Astrocyte of the spinal cord (primary cell): ENCODE results near the gene LRCH1.

Experiments
- DNase-seq: peaks from one replicate; pipeline ENCODE4 v3.0.0; 2011; ENCODE audit warnings: low read depth, low spot score
- H3K4me3 ChIP-seq: 2 replicates; pipeline ENCODE4 v1.5.1; 2011; ENCODE audit warnings: low read depth, mild to moderate bottlenecking, low read length, moderate library complexity
- CTCF ChIP-seq: IDR thresholded peaks from 2 replicates; pipeline ENCODE4 v1.5.1; 2012; ENCODE audit warnings: low read depth, mild to moderate bottlenecking, low read length, inconsistent platforms
- in situ Hi-C: cut with HindIII; loops from 2 replicates; pipeline ENCODE4 v1.10.0; 2017; ENCODE audit warnings: low sequenced_read_pairs

Gene LRCH1

GRCh38 chr13:46519182-46519581, 33.8 kb upstream of the LRCH1 start:
- in situ Hi-C loops: no loop called here
- no peak for TF ChIP-seq CTCF

DNA sequence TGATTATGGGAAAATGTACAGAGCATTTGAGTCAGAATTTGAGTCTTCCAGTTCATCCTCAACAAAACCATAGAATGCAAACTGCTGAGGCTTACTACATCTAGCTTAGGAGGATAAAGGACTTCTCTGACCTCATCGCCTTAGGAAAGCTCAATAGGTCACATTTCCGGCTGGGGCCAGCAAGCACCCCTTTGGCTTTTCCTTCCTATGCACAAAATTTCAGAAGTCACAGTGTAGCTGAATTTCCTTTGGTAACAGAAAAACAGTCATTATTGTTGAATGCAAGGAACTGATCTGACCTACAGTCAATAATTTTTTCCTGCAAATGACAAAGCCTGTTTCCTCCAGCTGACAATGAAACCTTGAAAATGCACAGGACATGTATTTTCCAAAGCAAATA, 32.8 kb upstream of the LRCH1 start:
- H3K4me3 ChIP-seq: no peak overlapping the region
- no peak for DNase-seq
- in situ Hi-C loops: no loop called here
- TF ChIP-seq CTCF: no peak

More at GRCh38 chr13:46519182-46519581, 33.8 kb upstream of the LRCH1 start:
- no peak for DNase-seq
- no peak overlapping the region for H3K4me3 ChIP-seq

DNA sequence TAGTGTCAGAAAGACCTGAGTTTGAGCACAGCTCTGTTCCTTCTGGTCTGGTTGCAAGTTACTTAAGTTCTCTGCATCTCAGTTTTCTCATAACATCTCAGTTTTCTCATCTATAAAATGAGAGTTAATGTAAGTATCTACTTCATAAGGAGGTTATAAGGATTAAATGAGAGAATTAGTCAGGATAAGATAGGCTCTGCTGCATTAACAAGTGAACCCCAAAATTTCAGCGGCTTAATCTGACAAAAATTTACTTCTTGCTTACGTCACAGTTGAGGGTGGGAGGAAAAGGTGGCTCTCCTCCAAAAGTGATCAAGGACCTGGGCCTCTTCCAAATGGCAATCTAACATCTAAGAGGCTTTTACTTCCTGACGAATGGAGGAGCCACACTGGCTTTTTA, 31.5 kb upstream of the LRCH1 start:
- no peak for TF ChIP-seq CTCF
- in situ Hi-C loops: no loop called here
- no peak for DNase-seq
- H3K4me3 ChIP-seq: no peak overlapping the region

GRCh38 chr13:46521921-46522747, 30.8 kb upstream of the LRCH1 start:
- TF ChIP-seq CTCF: no peak
- DNase-seq: no peak
- in situ Hi-C loops: no loop called here

DNA sequence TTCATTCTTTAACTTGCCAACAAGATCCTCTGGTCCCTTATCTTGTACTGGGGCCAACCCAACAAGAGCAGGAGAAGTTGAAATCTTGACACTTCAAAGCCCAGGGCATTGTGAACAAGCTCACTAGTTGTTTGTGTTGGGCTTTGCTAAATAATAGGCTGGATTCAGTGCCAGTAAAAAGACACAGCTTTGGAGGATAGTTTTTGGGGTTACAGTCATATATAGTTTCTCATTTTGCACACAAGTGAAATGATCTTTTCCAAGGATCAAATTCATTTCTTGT, 30.3 kb upstream of the LRCH1 start:
- no peak for DNase-seq
- in situ Hi-C loops: no loop called here
- no peak overlapping the region for H3K4me3 ChIP-seq
- no peak for TF ChIP-seq CTCF

More at GRCh38 chr13:46521921-46522747, 30.8 kb upstream of the LRCH1 start:
- H3K4me3 ChIP-seq: no peak overlapping the region

DNA sequence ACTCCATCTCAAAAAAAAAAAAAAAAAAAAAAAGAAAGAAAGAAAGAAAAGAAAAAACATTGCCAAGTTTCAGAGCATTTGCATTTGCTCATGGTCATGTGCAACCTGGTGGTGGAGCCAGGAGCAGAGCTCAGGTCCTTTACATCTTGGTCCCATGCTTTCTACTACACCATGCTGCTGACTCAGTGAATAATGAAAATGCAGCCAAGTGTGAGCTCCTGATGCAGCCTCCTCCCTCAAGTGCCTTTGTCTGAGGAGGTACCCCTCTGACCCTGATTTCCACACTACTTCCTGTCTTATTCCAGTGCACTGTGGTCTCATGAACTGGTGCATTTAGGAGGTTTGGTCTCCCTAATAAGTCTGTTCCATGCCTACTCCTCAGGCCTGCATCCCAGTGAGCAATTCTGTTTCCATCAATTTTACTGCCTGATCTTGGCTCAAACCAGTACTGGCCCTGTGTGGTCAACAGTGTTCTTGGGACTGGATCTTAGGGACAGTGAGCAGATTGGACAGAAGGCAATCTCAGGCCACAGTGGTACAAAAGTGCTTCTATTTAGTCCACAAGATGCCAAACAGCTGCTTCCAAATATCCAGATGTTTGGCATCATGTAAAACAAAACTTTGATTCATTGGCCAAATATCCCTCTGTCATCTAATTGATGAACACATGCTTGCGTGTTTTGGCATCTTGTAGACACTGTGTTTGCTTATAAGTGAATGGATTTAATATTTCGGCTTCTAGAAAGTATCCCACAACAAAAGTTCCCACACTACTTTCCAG, 28.8 kb upstream of the LRCH1 start:
- TF ChIP-seq CTCF: no peak
- DNase-seq: no peak
- in situ Hi-C loops: no loop called here
- H3K4me3 ChIP-seq: no peak overlapping the region
